ENCODE data around the gene TNKS1BP1.
"Not testable (repeated sequence)": the region's sequence is repeated elsewhere in the genome, so short reads cannot be mapped to it uniquely, and the experiment has no call there.

The TNKS1BP1 gene

DNA sequence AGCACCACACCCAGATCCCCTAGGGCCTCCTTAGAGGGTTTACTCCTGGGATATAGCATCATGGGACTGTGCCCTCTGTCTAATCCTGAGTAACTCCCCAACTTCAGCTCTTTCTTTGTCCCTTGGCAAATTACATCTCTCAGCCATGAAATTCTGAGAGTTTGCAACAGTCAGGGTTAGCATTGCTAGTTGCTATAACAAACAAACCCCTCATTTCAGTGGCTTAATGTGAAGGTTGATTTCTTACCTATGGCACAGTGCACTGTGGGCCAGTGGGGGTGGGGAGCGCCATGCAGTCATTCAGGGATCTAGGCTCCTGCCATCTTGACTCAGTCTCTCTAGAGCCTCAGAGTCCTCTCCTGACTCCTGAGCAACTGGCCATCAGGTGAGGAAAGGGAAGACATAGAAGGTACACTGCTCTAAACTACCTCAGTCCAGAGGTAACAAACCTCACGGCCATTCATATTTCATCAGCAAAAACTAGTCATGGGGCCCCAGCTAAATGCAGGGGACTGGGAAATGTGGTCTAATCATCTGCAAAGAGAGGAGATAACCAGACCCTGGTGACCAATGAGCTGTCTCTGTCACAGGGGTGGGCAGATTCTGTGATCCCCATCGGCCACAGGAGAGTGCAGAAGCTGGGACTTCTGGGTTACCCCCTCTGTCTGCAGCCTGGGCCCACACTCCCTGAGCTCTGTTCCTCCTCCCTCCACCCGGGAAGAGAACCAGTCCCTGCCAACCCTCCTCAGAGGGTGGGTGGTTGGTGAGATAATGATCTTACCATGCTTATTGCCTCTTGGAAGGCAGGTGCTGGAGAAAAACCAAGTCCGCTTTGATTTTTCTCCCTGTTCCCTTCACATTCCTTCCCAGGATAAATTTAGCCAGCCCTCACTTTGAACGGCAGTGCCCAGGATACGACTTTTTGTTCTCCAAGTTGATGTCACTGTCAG is 38.7 kb upstream of the TNKS1BP1 start:
- no peak for TF ChIP-seq ZFX (IDR thresholded peaks at IDR 0.05; ENCODE audit: borderline replicate concordance)
- H3K27ac ChIP-seq, result no peak overlapping the region

DNA sequence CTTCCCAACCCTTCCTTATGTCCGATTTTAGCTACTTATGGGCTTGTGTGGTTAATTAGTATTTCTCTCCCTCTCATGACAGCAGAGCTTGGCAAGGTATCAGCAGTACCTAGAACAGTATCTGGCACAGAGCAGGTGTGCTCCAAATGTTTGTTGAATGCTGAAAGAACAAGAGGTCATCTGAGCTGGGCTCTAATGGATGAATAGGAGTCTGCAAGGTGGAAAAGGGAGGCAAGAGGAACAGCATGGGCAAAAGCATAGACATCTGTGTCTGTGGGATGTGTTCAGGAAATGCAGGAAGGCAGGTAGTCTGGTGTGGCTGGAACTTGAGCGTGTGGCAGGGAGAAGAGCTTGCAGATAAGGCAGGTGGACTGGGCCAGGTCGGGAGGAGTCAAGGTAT is 37.2 kb upstream of the TNKS1BP1 start:
- no peak overlapping the region for H3K27ac ChIP-seq
- TF ChIP-seq CTCF (IDR thresholded peaks at IDR 0.05) (no peak), ZFX (IDR thresholded peaks at IDR 0.05; ENCODE audit: borderline replicate concordance) (no peak)

- H3K27ac ChIP-seq, result not testable (repeated sequence)
Observed at GRCh38 chr11:57361420-57361819, 36.7 kb upstream of the TNKS1BP1 start.

DNA sequence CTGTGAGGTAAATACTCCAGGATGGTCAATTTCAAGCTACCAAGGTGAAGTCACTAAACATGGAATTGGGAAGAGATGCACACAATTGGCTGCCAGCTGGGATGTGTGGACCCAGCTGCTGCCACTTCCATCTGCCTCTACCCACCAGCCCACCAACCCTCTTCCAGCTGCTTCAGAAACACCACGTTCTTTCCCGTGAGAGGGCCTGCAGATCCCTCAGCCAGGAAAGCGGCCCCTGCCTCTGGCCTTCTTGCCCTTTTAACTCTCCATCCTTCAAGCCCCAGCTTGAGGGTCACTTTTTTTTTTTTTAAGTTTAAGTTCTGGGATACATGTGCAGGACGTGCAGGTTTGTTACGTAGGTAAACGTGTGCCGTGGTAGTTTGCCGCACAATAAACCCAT is 36.2 kb upstream of the TNKS1BP1 start:
- TF ChIP-seq CTCF (IDR thresholded peaks at IDR 0.05), result no peak
- TF ChIP-seq ZFX (IDR thresholded peaks at IDR 0.05; ENCODE audit: borderline replicate concordance), result no peak
- H3K27ac ChIP-seq, result no peak overlapping the region

DNA sequence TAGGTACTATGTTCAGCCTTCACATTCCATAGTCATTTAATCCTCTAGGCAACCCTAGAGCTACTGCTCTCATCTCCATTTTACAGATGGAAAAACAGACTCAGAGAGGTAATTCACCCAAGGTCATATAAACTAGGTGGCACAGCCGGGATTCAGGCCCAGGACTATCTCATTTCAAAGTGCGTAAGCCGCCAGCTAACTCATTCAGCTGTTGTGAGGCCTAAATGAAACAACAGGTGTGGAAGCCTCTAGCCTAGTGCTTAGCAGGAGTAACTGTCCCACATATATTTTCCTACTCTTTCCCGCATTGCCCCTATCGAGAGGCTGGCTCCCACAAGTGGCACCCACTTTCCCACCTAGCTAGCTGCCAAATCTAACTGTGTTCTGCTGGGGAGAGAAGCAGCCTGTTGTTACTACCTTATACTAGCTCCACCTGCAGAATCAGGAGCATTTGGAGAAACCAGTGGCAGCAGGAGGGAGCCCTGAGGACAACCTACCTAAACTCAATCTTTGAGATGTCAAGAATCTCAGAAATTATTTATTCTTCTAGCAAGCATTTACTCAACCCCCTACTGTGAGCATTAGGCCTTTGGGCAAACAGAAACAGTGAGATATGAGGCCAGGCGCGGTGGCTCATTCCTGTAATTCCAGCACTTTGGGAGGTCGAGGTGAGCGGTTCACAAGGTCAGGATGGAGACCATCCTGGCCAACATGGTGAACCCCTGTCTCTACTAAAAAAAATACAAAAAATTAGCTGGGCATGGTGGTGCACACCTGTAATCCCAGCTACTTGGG is 35.3 kb upstream of the TNKS1BP1 start:
- H3K27ac ChIP-seq, result no peak overlapping the region
- no peak for TF ChIP-seq CTCF (IDR thresholded peaks at IDR 0.05)
- no peak for TF ChIP-seq ZFX (IDR thresholded peaks at IDR 0.05; ENCODE audit: borderline replicate concordance)

DNA sequence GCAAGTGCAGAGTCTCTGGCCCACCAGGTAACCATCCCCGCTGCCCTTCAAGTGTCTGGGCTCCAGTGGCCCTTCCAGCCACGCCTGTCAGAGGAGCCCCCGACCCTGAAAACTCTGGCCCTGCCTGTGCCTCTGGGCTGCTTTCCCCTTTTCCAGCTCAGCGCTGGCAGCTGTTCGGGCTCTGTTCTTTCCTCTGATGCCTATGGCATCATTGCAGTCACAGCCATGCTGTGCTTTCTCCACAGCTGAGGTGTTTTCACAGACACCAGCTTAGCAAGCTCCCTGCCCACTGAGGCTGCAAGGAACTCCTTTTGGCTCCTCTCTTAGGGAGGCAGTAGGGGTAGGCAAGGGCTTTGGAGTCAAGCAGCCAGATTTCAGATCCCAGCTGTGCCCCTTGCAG is 34.6 kb upstream of the TNKS1BP1 start:
- H3K27ac ChIP-seq, result no peak overlapping the region
- TF ChIP-seq CTCF (IDR thresholded peaks at IDR 0.05) (no peak), ZFX (IDR thresholded peaks at IDR 0.05; ENCODE audit: borderline replicate concordance) (no peak)

GRCh38 chr11:57358991-57359390 is 34.2 kb upstream of the TNKS1BP1 start:
- H3K27ac ChIP-seq, result no peak overlapping the region
- TF ChIP-seq ZFX (IDR thresholded peaks at IDR 0.05; ENCODE audit: borderline replicate concordance), result no peak
- no peak for TF ChIP-seq CTCF (IDR thresholded peaks at IDR 0.05)

- no peak for TF ChIP-seq ZFX (IDR thresholded peaks at IDR 0.05; ENCODE audit: borderline replicate concordance)
- no peak for TF ChIP-seq CTCF (IDR thresholded peaks at IDR 0.05)
- no peak overlapping the region for H3K27ac ChIP-seq
Observed at GRCh38 chr11:57358543-57358961, 33.8 kb upstream of the TNKS1BP1 start.
